NT2/D1 (cell line): ENCODE measurements around the gene TOR1B.

Experiments
- DNase-seq: peaks from one replicate; pipeline ENCODE4 v3.0.0-alpha.2; 2011; ENCODE audit warnings: low read depth, low spot score
- H3K27me3 ChIP-seq: 2 replicates; pipeline ENCODE4 v1.6.0; 2011; ENCODE audit warnings: mild to moderate bottlenecking; ENCODE audit not compliant: insufficient read length, insufficient read depth
- H3K36me3 ChIP-seq: 2 replicates; pipeline ENCODE4 v1.6.1; 2011; ENCODE audit warnings: mild to moderate bottlenecking, low read length, mixed read lengths; ENCODE audit not compliant: insufficient read depth, insufficient read length
- H3K4me1 ChIP-seq: 2 replicates; pipeline ENCODE4 v1.5.1; 2011; ENCODE audit not compliant: insufficient read depth, insufficient read length
- H3K4me3 ChIP-seq: 2 replicates; pipeline ENCODE4 v1.5.1; 2011; ENCODE audit warnings: low read depth; ENCODE audit not compliant: insufficient read length
- H3K9ac ChIP-seq: 2 replicates; pipeline ENCODE4 v1.6.0; 2011; ENCODE audit warnings: low read depth; ENCODE audit not compliant: insufficient read length
- H3K9me3 ChIP-seq: 2 replicates; pipeline ENCODE4 v1.5.1; 2011; ENCODE audit warnings: mild to moderate bottlenecking, low read length; ENCODE audit not compliant: insufficient read depth
- SUZ12 ChIP-seq: IDR thresholded peaks from 2 replicates; pipeline ENCODE4 v1.6.1; 2011; ENCODE audit not compliant: insufficient read length, insufficient read depth; ENCODE audit errors: extremely low read depth
- YY1 ChIP-seq: IDR thresholded peaks from 2 replicates; pipeline ENCODE4 v1.6.1; 2011; ENCODE audit not compliant: insufficient read length, insufficient read depth
- ZNF274 ChIP-seq: IDR thresholded peaks from 2 replicates; pipeline ENCODE4 v1.6.1; 2011; ENCODE audit warnings: mild to moderate bottlenecking, low read depth, low read length

The TOR1B gene

DNA sequence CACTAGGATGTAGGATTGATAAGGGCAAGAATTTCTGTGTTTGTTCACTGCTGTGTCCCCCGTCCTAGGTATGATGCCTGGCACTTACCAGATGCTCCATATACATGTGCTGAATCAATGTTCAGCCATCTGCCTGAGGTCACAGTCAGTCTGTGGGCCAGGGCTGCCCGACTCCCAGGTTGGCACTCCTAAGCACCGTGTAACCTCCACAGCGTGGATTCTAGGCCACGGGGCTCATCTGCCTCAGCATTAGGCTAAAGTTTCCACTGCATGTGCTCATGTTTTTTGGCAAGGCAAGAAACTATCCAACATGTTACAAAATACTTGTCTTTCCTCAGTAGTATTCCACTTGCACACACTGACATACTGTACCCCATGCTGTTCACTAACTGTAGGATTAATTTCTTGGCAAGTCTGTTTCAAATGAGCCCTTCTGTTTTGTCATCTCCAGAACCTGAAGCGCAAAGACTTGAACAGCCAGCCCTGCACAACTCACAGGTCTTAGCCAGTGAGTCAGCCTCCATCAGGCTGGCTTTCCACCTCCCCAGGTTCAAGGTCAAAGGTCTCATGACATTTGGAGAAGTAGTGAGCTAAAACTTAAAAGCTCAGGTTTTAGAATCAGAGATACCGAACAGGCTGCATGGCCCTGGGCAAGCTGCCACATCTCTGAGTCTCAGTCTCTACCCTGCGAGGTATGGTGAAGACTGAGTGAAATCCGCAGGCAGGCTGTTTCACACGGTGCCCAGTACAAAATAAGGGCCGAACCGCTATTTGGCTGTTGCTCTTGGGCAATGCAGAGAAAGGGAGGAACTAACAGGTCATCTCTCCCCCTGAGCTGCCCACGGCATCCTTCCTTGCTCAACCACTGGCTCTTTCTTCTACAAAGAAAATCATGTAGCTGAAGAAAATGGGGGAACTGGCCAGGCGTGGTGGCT, 13.8 kb downstream of the TOR1B start:
- Histone ChIP-seq H3K36me3 (peaks cover 93% of the 10 kb centered on the region), H3K4me3 (no peak overlapping the region), H3K9ac (no peak overlapping the region), H3K9me3 (no peaks in the 10 kb centered on the region), H3K27me3 (no peaks in the 10 kb centered on the region), H3K4me1 (peaks cover 9% of the 10 kb centered on the region)
- no peak for DNase-seq
- TF ChIP-seq ZNF274 (no peak), SUZ12 (no peak), YY1 (no peak)

GRCh38 chr9:129822898-129823541, 20.0 kb downstream of the TOR1B start:
- TF ChIP-seq YY1 (no peak), SUZ12 (no peak), ZNF274 (no peak)
- Histone ChIP-seq H3K4me1 (peaks cover 2% of the 10 kb centered on the region), H3K27me3 (no peaks in the 10 kb centered on the region), H3K36me3 (peaks cover 53% of the 10 kb centered on the region), H3K4me3 (peak overlapping the region; percentile 94), H3K9ac (peak overlapping the region; percentile 79), H3K9me3 (no peaks in the 10 kb centered on the region)
- no peak for DNase-seq

GRCh38 chr9:129823542-129823934, 20.6 kb downstream of the TOR1B start:
- no peak for DNase-seq
- Histone ChIP-seq H3K9ac (peak overlapping the region; percentile 100), H3K36me3 (peaks cover 51% of the 10 kb centered on the region)

DNA sequence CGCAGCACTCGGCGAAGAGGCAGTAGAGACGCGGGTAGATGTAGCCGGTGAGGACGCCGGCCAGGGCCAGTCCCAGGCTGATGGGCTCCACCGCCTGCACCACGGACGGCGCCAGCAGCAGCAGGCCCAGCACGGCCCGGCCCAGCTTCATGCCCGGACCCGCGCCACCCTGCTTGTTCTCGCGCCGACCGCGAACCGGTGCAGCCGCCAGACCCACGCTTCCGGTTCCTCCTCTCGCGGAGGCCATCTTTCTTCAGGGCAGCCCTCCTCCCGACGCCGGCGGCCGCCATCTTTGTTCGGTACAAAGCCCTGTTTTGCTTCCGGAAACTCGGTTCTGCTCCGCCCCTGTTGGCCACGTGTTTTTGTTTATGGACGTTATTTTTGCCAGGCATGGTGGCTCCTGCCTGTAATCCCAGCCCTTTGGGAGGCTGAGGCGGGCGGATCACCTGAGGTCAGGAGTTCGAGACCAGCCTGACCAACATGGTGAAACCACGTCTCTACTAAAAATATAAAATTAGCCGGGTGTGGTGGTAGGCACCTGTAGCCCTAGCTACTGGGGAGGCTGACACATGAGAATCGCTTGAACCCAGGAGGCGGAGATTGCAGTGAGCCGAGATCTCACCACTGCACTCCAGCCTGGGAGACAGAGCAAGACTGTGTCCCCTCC, 21.1 kb downstream of the TOR1B start, which contains the start of gene TOR1A:
Gene TOR1A (minus strand): TSS at position 202 of the 667 bp plus-strand sequence. CDS start 51 bp downstream, at position 151.
- Histone ChIP-seq H3K4me3 (peak within 1 kb of the TSS; percentile 94), H3K27me3 (no peaks in the 10 kb centered on the region), H3K9me3 (no peaks in the 10 kb centered on the region), H3K9ac (peak within 1 kb of the TSS; percentile 100), H3K36me3 (peaks cover 51% of the 10 kb centered on the region), H3K4me1 (peaks cover 2% of the 10 kb centered on the region)
- peak; percentile 96 for DNase-seq
- TF ChIP-seq YY1 = peak; percentile 99
- TF ChIP-seq SUZ12 = no peak
- no peak for TF ChIP-seq ZNF274

More at GRCh38 chr9:129823542-129823934, 20.6 kb downstream of the TOR1B start:
- no peaks in the 10 kb centered on the region for H3K9me3 ChIP-seq
- no peaks in the 10 kb centered on the region for H3K27me3 ChIP-seq
- peaks cover 2% of the 10 kb centered on the region for H3K4me1 ChIP-seq
- TF ChIP-seq ZNF274 (no peak), SUZ12 (no peak), YY1 (no peak)
- peak overlapping the region; percentile 94 for H3K4me3 ChIP-seq

GRCh38 chr9:129826344-129826743, 23.4 kb downstream of the TOR1B start:
- no peak overlapping the region for H3K4me3 ChIP-seq
- peaks cover 54% of the 10 kb centered on the region for H3K36me3 ChIP-seq
- TF ChIP-seq SUZ12 = no peak
- TF ChIP-seq YY1 = no peak
- TF ChIP-seq ZNF274 = no peak
- no peak for DNase-seq
- peaks cover 2% of the 10 kb centered on the region for H3K4me1 ChIP-seq
- H3K27me3 ChIP-seq = no peaks in the 10 kb centered on the region
- H3K9ac ChIP-seq = no peak overlapping the region
- no peaks in the 10 kb centered on the region for H3K9me3 ChIP-seq

DNA sequence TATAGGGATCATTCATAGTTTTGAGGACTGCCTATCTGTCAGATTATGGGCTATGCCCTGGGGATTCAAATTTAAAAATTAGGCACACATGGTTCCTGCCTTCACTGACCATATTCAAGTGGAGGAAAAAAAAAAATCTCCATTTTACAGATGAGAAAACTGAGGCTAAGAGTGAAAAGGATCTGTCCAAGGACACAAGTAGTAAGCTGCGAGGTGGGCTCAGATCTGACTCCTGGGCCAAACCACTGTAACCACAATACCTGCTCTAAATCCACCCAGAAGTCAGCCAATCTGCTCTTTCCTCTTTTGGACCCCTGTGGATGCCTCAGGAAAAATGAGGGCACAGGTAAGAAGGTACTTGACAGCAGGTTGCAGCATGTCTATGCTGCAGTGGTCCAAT, 23.8 kb downstream of the TOR1B start:
- DNase-seq = no peak
- Histone ChIP-seq H3K9ac (no peak overlapping the region), H3K4me3 (no peak overlapping the region), H3K4me1 (peaks cover 2% of the 10 kb centered on the region), H3K36me3 (peaks cover 54% of the 10 kb centered on the region), H3K9me3 (no peaks in the 10 kb centered on the region), H3K27me3 (no peaks in the 10 kb centered on the region)
- no peak for TF ChIP-seq SUZ12
- TF ChIP-seq YY1 = no peak
- TF ChIP-seq ZNF274 = no peak

DNA sequence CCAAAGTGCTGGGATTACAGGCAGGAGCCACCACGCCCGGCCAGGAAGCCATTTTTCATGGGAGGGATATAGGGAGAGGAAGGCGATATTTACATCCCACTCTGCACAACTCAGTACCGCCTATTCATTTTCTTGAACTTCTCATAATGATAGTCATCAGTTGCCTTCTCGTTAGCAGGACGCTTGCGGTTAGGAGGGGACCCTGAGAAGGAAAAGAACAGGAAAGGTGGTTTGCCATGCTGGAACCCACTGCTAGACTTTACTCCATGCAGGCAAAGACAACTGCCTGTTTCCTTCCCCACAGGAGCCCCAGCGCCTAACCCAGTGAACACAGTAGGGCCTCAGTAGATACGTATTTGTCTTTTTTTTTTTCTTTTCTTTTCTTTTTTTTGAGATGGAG, 25.1 kb downstream of the TOR1B start:
- no peaks in the 10 kb centered on the region for H3K4me1 ChIP-seq
- peaks cover 56% of the 10 kb centered on the region for H3K36me3 ChIP-seq
- no peak for DNase-seq

More for the DNA sequence above, 25.1 kb downstream of the TOR1B start:
- Histone ChIP-seq H3K27me3 (no peaks in the 10 kb centered on the region), H3K9ac (no peak overlapping the region), H3K4me3 (no peak overlapping the region), H3K9me3 (no peaks in the 10 kb centered on the region)
- TF ChIP-seq SUZ12 = no peak
- no peak for TF ChIP-seq YY1
- TF ChIP-seq ZNF274 = no peak
